CD4-positive, alpha-beta T cell treated with Interleukin-4 for 4 hours (primary cell): ENCODE measurements around the gene ZNF622.
A peak's percentile ranks its signal among the peaks of the same experiment; 100 is the strongest.
"Not testable (repeated sequence)": the region's sequence is repeated elsewhere in the genome, so short reads cannot be mapped to it uniquely, and the experiment has no call there.

Experiments
- DNase-seq: peaks from one replicate; pipeline ENCODE4 v3.0.0-alpha.2; 2020

The ZNF622 gene

DNA sequence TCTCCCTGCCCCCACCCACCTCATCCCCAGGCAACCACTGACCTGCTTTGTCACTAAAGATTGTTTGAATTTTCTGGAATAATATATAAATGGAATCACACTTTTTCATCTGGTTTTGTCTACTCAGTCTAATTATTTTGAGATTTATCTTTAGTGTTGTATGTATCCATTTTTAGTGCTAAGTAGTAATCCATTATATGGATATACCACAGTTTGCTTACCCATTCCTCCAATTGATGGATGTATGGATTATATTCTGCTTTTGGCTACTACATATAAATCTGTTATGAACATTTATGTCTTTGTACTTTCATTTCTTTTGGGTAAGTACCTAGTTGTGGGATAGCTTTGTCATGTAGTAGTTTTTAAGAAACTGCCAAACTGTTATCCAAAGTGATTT, 14.5 kb upstream of the ZNF622 start:
- DNase-seq, result no peak

DNA sequence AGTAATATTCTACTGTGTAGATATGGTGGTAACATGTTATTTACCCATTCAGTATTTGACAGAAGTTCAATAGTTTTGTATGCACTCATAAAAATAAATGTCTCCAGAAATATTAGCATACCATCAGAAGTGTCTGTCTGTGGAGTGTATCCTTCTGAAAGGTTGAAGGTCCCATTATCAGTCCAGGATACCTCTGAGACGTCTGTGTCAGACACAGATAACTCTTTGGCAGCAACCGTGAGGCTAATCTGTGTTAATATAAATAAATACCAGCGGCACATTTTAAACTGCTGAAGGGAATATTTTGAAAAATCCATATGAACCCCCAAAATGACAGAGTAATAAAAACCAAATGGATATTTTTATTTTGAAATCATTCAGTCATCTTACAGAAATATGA, 11.9 kb upstream of the ZNF622 start:
- DNase-seq, result no peak

DNA sequence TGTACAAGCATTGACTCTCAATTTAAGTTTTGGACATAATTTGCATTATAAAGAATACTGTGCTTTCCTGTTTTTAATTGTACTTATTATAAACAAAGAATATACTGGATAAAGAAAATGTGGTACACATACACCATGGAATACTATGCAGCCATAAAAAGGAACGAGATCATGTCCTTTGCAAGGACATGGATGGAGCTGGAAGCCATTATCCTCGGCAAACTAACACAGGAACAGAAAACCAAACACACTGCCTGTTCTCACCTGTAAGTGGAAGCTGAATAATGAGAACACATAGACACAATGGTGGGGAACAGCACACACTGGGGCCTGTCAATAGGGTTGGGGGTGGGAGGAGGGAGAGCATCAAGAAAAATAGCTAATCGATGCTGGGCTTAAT, 10.8 kb upstream of the ZNF622 start:
- DNase-seq, result not testable (repeated sequence)

DNA sequence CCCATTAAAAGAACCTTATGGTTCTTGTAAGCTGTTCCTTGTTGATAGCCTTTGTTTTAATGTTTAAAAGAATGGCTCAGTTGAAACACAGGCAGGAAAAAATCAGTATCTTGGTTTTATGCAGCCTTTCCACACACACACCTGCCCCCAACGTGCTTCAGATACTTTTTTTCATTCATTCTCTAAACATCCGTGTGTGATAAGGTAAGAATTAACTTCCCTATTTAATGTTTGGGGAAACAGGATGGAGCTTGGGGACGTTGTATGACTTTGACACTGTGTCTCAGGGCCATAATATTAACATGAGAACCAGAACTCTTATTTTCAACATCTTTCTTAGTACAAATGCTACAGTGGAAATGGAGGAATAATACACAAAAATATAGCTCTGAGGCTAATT, 5.8 kb upstream of the ZNF622 start:
- no peak for DNase-seq

DNA sequence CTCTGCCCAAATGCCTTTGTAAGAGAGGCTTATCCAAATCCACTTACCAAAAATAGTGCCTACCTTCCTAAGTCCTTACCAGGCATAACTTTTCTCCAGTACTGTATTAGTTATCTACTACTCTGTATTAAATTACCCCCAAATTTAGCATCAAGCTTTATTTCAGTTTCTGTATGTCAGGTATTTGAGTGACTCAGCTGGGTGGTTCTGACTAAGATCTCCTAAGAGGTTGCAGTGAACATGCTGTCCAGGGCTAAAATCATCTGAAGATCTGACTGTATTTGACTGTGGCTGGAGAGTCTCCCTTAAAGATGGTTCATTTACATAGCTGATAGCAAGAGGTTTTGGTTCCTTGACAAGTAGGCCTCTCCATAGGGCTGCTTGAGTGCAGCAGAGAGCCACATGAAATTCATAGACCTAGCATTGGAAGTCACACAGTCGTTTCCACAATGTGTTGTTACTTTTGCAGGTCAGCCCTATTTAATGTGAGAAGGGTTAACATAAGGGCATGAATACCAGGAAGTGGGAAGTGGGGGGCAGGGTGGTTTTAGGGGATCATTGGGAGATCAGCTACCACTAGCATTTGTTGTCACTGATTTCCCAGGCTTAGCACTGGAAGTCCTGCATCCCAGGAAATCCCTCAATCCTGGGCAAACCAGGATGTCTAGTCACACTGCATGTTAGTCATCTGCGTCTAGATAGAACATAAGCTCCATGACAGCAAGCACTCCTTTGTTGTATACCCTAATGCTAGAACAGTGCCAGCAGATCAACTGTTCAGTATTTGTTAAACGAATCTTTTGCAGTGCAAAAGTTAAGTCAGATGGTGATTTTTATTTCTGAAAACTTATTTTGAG, 2.0 kb upstream of the ZNF622 start:
- no peak for DNase-seq

DNA sequence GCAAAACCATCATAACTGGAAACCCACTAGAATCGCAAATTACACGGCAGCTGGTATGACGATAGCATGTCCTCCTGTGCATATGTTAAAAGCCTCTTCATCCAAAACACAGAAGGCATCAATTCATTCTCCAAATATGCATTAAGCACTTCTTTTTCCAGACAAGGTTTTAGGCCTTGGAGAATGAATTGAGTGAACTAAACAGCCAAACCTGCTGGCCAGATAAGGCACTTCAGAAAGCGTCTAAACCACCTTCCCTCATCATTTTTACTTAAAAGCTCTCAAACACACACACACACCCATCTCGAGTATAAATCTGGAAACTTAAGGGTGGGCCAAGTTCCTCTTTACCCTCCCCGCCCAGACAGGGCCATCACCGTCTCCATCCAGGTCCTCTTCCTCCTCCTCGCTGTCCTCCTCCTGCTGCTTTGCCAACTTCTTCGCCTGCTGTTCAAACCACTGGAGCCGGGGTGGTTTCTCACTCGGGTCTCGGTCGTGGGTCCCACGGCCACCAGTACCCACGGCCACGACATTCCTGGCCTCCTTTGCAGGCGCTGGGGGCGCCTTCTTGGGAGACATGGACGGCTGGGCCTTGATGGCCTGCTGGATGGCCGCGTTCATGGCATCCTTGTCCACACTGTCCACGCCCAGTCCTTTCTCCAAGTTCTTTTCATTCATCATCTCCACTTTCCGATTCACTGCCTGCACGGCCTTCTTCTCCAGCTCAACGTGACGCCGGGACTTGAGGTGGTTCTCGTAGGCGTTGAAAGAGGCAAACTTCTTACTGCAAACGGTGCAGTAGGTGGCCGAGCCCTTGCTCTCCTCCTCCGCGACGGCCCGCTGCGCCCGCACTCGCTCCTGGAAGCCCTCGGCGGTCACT, 696 bp downstream of the ZNF622 start:
- no peak for DNase-seq

DNA sequence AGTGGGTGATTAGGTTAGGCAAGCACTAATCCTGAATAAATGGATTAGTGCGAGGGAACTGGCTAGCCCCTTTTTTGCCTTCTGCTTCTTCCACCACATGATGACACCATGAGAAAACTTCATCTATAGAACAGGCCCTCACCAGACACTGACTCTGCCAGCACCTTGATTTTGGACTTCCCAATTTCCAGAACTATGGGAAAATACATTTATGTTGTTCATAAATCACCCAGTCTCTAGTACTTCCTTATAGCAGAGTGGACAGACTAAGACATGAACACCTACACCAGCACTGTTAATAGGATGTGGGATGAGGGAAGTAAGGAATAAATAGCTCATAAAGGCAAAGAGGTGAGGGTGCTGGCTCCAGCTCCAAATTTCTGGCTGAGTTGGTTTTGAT, 1.4 kb downstream of the ZNF622 start:
- DNase-seq, result no peak

DNA sequence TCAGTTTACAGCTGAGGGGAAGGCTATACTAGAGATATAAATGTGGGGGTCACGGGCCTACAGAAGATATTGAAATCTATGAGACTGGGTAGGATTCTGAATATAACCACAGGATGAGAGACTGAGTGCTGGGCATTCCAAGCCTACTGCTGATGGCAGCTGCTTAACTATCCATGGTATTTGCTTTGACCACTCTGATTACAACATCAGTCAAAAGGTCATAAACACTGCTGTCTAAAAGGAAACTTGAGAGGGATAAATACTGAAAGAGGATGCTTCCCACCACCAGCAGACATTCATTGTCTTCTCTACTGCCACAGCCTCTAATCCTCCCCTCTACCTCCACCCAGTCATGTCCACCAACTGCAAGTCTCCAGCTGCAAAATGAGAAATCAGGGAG, 3.8 kb downstream of the ZNF622 start:
- no peak for DNase-seq

DNA sequence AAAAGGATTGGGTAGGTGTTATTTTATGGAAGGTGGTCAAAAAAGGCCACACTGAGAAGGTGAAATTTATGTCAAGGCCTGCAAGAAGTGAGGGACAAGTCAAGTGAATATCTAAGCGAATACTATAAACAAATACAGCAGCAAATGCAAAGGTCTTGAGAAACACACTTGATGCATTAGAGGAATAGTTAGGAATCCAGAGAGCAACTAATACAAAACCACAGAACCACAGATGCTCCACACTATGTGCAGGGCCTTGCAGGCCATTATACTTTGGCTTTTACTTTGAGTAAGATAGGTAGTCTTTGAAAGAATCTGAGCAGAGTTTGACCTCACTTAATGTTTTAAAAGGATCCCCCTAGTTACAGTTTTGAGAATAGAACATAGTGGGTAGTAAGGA, 4.6 kb downstream of the ZNF622 start:
- DNase-seq, result no peak

DNA sequence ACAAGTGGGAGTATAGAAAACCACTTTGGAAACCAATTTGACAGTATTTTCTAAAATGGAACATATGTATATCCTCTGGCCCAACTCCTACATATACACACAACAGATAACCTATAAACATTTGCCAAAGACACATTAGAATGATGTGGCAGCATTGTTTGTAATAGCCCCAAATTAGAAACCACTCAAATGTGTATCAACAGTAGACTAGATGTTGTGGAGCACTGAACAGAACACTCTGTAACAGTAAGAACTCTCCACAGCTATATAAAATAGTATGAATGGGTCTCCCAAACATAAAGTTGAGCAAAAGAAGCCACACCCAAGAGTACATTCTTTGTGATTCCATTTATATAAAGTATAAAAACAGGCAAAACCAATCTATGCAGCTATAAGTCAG, 6.1 kb downstream of the ZNF622 start:
- DNase-seq, result no peak

DNA sequence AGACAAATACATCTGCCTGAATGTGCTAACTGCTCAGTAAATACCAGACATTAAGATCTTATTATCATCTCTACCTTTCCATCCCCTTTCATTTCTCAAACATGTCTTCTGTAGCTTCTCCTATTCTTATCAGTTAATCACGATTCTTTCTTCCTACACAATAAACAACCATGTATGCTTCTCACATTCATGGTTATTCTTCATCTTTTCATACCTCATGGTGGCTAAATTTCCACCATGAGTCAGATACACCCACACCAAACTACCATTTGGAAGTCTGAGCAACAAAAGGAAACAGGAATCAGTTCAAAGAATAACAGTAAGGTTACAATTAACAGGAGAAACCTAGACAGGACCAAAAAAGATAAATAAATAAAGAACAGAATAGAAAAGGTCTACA, 7.7 kb downstream of the ZNF622 start:
- DNase-seq, result no peak

DNA sequence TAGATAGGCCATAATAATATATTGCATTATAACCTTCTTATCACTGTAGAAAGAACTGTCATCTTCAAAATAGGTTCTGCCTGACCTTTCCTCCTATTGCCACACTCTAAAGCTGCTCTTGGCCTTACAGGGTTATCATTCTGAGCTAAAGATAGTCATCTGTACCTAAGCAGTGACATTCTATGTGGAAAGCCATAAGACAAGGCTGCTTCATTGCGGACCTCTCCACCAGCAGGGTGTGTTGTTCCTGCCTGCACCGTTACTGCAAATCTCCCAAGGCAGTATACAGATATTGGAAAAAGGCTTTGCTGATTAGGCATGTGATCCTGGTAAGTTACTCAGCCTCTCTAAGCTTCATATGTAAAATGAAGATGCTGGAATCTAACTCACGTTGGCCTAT, 8.1 kb downstream of the ZNF622 start:
- no peak for DNase-seq

DNA sequence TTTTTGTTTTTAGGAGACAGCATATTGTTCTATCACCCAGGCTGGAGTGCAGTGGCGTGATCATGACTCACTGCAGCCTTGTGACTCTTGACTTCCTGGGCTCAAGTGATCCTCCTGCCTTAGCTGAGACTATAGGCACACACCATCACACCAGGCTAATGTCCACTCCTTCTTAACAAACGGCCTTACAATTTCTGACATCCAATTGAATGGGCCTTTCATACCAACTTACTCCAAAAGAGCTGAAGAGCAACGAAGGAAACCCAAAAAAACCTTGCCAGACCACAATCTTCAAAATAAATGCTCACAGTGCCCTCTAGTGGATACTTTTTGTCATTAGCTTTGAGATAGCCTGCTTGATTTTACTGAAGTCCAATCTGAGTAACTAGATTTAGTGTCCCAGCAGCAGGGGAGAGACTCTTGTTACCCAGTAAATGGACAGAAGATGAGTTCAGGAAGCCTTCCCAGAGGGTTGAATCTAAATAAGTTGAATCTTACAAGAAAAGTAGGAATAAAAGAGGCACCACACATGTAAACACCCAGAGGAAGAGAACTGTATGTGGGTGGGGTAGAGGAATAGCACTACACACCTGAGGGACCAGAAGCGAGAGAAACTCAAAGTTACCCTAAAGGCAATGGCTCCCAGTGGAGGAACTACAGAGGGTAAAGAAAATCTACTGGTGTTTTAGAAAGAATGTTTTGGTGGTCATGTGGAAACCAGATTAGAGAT, 9.3 kb downstream of the ZNF622 start:
- DNase-seq, result peak; percentile 72

DNA sequence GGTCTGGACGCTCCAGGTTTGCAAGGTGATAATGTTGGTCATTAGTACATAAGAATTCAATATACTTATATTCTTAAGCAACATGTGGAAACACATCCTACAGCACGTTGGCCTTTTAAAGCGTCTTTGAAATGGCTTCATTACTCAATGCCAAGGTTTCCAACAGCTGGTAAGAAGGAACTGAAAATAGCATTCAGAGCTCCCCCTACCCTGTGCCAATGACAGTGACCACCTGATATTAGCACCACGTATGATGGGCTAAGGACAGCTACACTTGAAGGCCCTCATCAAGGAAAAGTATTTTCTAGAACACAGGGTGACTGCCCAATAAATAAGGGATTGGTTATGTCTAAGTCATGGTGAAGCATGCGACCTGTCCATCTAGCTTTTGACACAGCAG, 9.9 kb downstream of the ZNF622 start:
- DNase-seq, result no peak

DNA sequence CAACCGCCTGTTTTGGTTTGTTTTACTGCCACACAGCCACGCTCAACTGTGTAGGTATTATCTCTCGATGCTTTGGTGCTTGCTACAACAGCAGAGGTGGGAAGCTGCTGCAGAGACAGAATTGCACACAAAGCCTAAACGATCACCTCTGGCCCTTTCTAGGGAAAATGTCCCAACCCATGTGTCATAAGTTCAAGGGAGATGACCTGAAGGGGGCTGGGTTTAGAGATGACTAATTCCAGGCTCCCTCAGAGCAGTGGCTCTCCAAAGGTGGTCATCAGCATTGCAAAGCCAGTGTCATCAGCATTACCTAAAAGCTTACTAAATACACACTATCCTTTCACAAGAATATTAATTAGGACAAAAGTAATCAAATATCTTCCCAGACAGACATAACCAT, 10.9 kb downstream of the ZNF622 start:
- no peak for DNase-seq

DNA sequence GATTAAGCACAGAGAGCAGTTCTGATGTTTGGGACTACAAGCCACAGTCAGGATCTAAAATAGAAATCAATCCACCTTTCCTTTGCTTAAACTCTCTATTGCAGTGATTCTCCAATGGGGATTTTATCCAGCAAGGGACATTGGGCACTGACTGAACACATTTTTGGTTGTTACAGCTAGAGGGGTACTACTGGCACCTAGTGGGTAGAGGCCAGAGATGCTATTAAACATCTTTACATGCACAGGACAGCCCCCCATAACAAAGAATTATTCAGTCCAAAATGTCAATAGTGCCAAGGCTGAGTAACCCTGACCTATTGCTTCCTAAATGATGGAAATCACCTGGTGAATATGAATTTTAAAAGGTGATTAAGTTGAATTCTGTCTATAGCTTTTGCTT, 12.0 kb downstream of the ZNF622 start:
- no peak for DNase-seq

DNA sequence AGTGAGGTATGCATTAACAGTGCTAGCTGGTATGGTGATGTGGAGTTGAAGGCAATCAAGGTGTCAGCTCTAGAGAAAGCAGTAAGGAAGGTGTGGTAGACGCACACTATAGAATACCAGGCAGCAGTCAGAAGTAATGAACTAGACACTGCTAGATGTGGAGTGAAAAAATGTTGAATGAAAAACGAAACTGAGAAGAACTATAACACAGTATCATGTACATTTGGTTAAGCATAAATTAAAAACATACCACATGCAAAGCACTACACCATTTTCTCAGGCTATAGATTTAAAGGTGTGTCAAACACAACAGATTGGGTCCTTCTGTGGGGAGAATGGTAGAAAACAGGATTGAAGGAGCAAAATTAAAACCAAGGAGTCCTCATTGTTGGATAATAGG, 15.4 kb downstream of the ZNF622 start:
- DNase-seq, result no peak

DNA sequence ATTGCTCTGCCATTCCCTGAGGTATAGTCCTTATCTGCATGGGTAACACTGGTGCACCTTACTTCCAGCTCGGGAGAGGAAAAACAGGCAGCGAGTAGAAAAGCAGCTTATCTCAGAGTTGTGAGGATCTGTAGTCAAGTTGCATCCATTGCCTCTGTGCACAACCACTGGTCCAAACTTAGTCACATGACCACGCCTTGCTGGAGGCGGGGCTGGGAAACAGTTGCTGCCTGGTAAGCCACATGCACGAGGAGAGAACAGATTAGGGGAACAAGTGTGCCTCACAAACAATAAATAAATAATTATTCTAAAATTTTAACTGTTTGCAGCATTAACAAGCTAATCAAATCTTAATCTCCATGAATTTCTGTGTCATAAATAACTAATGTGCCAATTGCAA, 18.6 kb downstream of the ZNF622 start:
- DNase-seq, result no peak

DNA sequence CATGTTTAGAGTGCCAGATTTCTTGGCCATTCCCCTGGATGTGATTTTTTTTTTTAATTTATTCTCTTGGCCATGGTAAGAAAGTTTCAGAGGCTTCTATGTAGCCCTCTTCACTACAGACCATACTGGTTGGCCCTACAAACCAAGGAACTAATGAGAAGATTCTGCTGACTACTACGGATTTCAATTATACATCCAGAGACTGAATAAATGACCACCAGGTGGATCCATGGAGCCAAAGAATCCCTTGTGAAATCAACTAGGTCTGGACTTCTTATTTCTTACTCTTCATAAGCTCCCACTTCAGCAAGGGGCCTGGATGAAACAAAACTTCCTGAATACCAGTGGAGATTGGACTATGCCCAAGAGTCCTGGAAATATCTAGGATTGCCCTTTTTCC, 27.6 kb downstream of the ZNF622 start:
- no peak for DNase-seq

DNA sequence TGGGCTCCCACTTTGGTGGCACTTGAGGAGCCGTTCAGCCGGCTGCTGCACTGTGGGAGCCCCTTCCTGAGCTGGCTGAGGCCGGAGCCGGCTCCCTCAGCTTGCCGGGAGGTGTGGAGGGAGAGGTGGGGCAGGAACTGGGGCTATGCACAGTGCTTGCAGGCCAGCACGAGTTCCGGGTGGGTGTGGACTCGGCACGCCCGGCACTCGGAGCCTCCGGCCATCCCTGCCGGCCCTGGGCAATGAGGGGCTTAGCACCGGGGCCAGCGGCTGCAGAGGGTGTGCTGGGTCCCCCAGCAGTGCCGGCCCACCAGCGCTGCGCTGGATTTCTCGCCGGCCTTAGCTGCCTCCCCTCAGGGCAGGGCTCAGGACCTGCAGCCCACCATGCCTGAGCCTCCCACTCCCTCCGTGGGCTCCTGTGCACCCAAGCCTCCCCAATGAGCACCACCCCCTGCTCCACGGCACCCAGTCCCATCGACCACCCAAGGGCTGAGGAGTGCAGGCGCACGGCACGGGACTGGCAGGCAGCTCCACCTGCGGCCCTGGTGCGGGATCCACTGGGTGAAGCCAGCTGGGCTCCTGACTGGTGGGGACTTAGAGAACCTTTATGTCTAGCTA, 29.4 kb downstream of the ZNF622 start:
- DNase-seq, result not testable (repeated sequence)

DNA sequence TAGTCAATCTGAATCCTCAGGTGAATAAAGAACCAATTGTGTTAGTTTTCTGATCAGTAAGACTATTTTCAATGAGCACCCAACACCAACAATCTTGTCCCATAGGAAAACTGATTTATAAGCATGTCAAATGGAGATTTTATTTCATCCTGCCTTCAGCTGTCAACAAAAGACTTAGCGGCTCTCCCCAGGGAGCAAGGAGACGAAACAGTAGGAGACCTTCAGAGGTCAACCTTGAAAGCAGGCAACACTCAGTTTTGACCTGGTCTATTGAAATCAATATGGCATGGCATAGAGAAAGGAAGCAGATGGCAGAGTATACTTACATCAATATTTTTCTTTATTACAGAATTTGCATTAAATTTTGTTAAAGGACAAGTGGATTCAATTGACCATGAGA, 34.1 kb downstream of the ZNF622 start:
- no peak for DNase-seq

DNA sequence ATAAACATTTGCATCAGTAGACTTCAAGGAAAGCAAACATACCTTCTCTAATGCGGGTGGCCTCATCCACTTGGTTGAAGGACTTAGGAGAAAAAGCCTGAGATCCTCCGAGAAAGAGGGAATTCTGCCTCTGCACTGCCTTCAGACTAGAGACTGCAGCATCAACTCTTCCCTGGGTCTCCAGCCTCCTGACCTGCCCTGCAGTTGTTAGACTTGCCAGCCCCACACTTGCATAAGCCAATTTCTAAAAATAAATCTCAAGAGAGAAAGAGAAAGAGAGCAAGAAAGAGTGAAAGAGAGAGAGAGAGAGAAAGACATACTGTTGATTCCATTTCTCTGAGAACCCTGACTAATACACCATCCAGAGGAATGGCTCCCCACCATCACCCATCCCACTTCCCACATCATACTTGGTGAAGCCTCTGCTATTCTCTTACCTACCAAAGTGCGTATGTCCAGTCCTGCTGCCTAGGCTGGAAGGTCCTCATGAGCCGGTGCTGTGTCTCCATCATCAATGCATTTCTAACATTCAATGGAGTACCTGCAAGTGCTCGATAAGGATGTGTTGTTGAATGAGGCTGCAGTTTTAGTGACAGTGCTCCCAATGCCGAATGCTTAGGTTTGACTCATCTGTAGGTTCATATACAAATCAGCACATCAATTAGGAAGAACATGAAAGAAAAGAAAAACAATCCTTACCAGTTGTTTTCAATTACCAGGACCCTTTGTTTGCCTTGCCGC, 35.1 kb downstream of the ZNF622 start:
- no peak for DNase-seq
